SU-DHL-6 (cell line): ENCODE data around the gene DTNBP1.

ENCODE experiments used
- H2AFZ ChIP-seq: fragments of 200-600 bp; sonication (generic); 2 replicates; pipeline ENCODE4 v1.6.1; 2014; ENCODE audit warnings: low read depth, mild to moderate bottlenecking, moderate library complexity, mixed read lengths, antibody characterized with exemption, low read length; ENCODE audit not compliant: severe bottlenecking
- H3F3A ChIP-seq: fragments of 200-600 bp; shearing (Covaris generic); 2 replicates; pipeline ENCODE4 v1.6.0; 2016; ENCODE audit warnings: antibody characterized with exemption, mild to moderate bottlenecking; ENCODE audit not compliant: insufficient read depth
- H3K27ac ChIP-seq: fragments of 200-600 bp; sonication (generic); 2 replicates; pipeline ENCODE4 v1.5.1; 2016; ENCODE audit warnings: low read depth, mild to moderate bottlenecking, low read length, moderate library complexity, mixed read lengths
- H3K27me3 ChIP-seq: fragments of 200-600 bp; sonication (generic), shearing (Covaris generic); 2 replicates; pipeline ENCODE4 v1.6.0; 2014; ENCODE audit warnings: mild to moderate bottlenecking, low read length
- H3K36me3 ChIP-seq: fragments of 200-600 bp; sonication (generic); 2 replicates; pipeline ENCODE4 v1.6.1; 2014; ENCODE audit warnings: mild to moderate bottlenecking, low read length, mixed read lengths
- H3K4me2 ChIP-seq: fragments of 300-600, 200-600 bp; shearing (Covaris generic), sonication (generic); 2 replicates; pipeline ENCODE4 v1.6.0; 2014; ENCODE audit warnings: low read length, low read depth, mild to moderate bottlenecking; ENCODE audit not compliant: poor library complexity, severe bottlenecking
- H3K4me3 ChIP-seq: fragments of 200-600 bp; sonication (generic); 2 replicates; pipeline ENCODE4 v1.5.1; 2014; ENCODE audit warnings: antibody characterized with exemption, low read length, mild to moderate bottlenecking, mixed read lengths; ENCODE audit not compliant: insufficient read depth, poor library complexity, severe bottlenecking
- H3K79me2 ChIP-seq: fragments of 200-600 bp; sonication (generic); 2 replicates; pipeline ENCODE4 v1.6.1; 2014; ENCODE audit warnings: mild to moderate bottlenecking, low read length, moderate library complexity; ENCODE audit not compliant: insufficient read depth
- H3K9ac ChIP-seq: fragments of 200-600 bp; sonication (generic); 2 replicates; pipeline ENCODE4 v1.7.0; 2014; ENCODE audit warnings: mild to moderate bottlenecking, low read length
- H3K9me2 ChIP-seq: fragments of 200-600 bp; sonication (generic); replicated peaks from 2 replicates; pipeline ENCODE4 v1.6.1; 2014; ENCODE audit warnings: low read length; ENCODE audit not compliant: insufficient read depth
- H3K9me3 ChIP-seq: fragments of 200-600 bp; sonication (generic); 2 replicates; pipeline ENCODE4 v1.6.1; 2014; ENCODE audit warnings: low read length, mixed read lengths; ENCODE audit not compliant: insufficient read depth
- H4K20me1 ChIP-seq: fragments of 200-600 bp; sonication (generic); 2 replicates; pipeline ENCODE4 v1.6.1; 2014; ENCODE audit warnings: low read depth, mild to moderate bottlenecking, antibody characterized with exemption, low read length, moderate library complexity, mixed read lengths
- CTCF ChIP-seq: fragments of 200-600 bp; sonication (generic); IDR thresholded peaks from one replicate; pipeline ENCODE4 v1.5.1; 2017; ENCODE audit warnings: antibody characterized with exemption, mild to moderate bottlenecking, low read length, moderate library complexity; ENCODE audit not compliant: insufficient read depth, poor library complexity, severe bottlenecking
- EZH2phosphoT487 ChIP-seq: fragments of 200-600 bp; sonication (generic), shearing (Covaris generic); conservative IDR thresholded peaks from 2 replicates; pipeline ENCODE4 v1.6.1; 2018; ENCODE audit warnings: mild to moderate bottlenecking, antibody characterized with exemption, low read length, moderate library complexity, mixed read lengths

The DTNBP1 gene

GRCh38 chr6:15496345-15497131 is 166.3 kb downstream of the DTNBP1 start:
- Histone ChIP-seq H3K9me2 (no peaks in the 10 kb centered on the region), H3K79me2 (no peaks in the 10 kb centered on the region), H3K4me2 (no peak overlapping the region), H2AFZ (no peak overlapping the region), H3K36me3 (no peaks in the 10 kb centered on the region), H3K9ac (no peak overlapping the region), H4K20me1 (no peaks in the 10 kb centered on the region), H3K27me3 (no peaks in the 10 kb centered on the region), H3K9me3 (no peaks in the 10 kb centered on the region), H3F3A (no peaks in the 10 kb centered on the region), H3K27ac (no peak overlapping the region), H3K4me3 (no peak overlapping the region)
- TF ChIP-seq EZH2phosphoT487 (no peak), CTCF (no peak)

- Histone ChIP-seq H3K27ac (no peak overlapping the region), H4K20me1 (no peaks in the 10 kb centered on the region), H3K9ac (no peak overlapping the region), H3K9me2 (no peaks in the 10 kb centered on the region), H3F3A (no peaks in the 10 kb centered on the region), H3K36me3 (no peaks in the 10 kb centered on the region), H3K4me3 (no peak overlapping the region), H3K27me3 (no peaks in the 10 kb centered on the region), H3K79me2 (no peaks in the 10 kb centered on the region), H2AFZ (no peak overlapping the region), H3K9me3 (no peaks in the 10 kb centered on the region), H3K4me2 (no peak overlapping the region)
- TF ChIP-seq CTCF (no peak), EZH2phosphoT487 (no peak)
Measured at GRCh38 chr6:15495375-15495901, 167.4 kb downstream of the DTNBP1 start.

GRCh38 chr6:15493437-15494168 is 169.2 kb downstream of the DTNBP1 start:
- H3K27ac ChIP-seq: no peak overlapping the region
- H3K9me2 ChIP-seq: no peaks in the 10 kb centered on the region
- no peaks in the 10 kb centered on the region for H3K9me3 ChIP-seq
- no peaks in the 10 kb centered on the region for H3K27me3 ChIP-seq
- H3K79me2 ChIP-seq: no peaks in the 10 kb centered on the region
- H3F3A ChIP-seq: no peaks in the 10 kb centered on the region
- H4K20me1 ChIP-seq: no peaks in the 10 kb centered on the region
- no peak for TF ChIP-seq EZH2phosphoT487
- no peak for TF ChIP-seq CTCF
- H3K4me2 ChIP-seq: no peak overlapping the region
- no peaks in the 10 kb centered on the region for H3K36me3 ChIP-seq
- H3K9ac ChIP-seq: no peak overlapping the region
- H2AFZ ChIP-seq: no peak overlapping the region
- no peak overlapping the region for H3K4me3 ChIP-seq
